SK-N-SH (cell line): ENCODE data around the gene SLC4A8. TPM values are rescaled to one million over a fixed set of nuclear protein-coding genes. Genes with fewer than 3 reads are reported as not detected.

Source experiments
- CTCF ChIA-PET: fragments of 300-600, 350-600 bp; formaldehyde crosslinking; extraction: SDS; loops from one replicate; lab custom pipeline; 2021; lab: Yijun Ruan, JAX
- POLR2A ChIA-PET: fragments of 350-600 bp; sonication (Branson Sonifier 250); formaldehyde crosslinking; extraction: SDS; loops from one replicate; lab custom pipeline; 2020; ENCODE audit warnings: antibody characterized with exemption, inconsistent platforms; lab: Yijun Ruan, JAX
- DNase-seq: peaks from one replicate; pipeline ENCODE4 v3.0.0; 2012
- H2AFZ ChIP-seq: fragments of 200-600 bp; sonication (generic); 2 replicates; pipeline ENCODE4 v1.8.1; 2016; ENCODE audit warnings: antibody characterized with exemption, mild to moderate bottlenecking, low read depth
- H3F3A ChIP-seq: fragments of 200-600 bp; sonication (generic); replicated peaks from 2 replicates; pipeline ENCODE3; 2016; ENCODE audit warnings: antibody characterized with exemption, mild to moderate bottlenecking; ENCODE audit not compliant: insufficient read depth
- H3K27ac ChIP-seq, 2 experiments: fragments of 200-500 bp in 1 of 2; fragments of 200-600 bp in 1 of 2; sonication (Bioruptor generic) in 1 of 2; sonication (generic), shearing (Covaris generic) in 1 of 2; 2 replicates each; pipeline versions ENCODE4 v1.5.1 to v1.6.1; 2014 to 2016; ENCODE audit warnings: low read depth in 2 of 2, inconsistent platforms in 1 of 2, low read length in 1 of 2, mild to moderate bottlenecking in 1 of 2, mixed read lengths in 1 of 2
- H3K27me3 ChIP-seq: fragments of 200-600 bp; sonication (generic), shearing (Covaris generic); 2 replicates; pipeline ENCODE4 v1.6.1; 2016; ENCODE audit warnings: mixed run types; ENCODE audit not compliant: insufficient read depth
- H3K36me3 ChIP-seq, 2 experiments: fragments of 200-500 bp in 1 of 2; fragments of 200-600 bp in 1 of 2; sonication (Bioruptor generic) in 1 of 2; sonication (generic) in 1 of 2; replicated peaks in 1 of 2; 2 replicates each; pipeline versions ENCODE3 to v1.5.1; 2014 to 2016; ENCODE audit warnings: low read length in 1 of 2, mild to moderate bottlenecking in 1 of 2; ENCODE audit not compliant: insufficient read depth in 2 of 2, control insufficient read depth in 1 of 2
- H3K4me1 ChIP-seq, 2 experiments: fragments of 200-500 bp in 1 of 2; fragments of 200-600 bp in 1 of 2; sonication (Bioruptor generic) in 1 of 2; sonication (generic), shearing (Covaris generic) in 1 of 2; 2 replicates each; pipeline versions ENCODE4 v1.5.1 to v1.6.1; 2014 to 2016; ENCODE audit warnings: low read depth in 1 of 2, low read length in 1 of 2, mixed run types in 1 of 2; ENCODE audit not compliant: insufficient read depth in 2 of 2, control insufficient read depth in 1 of 2
- H3K4me2 ChIP-seq: fragments of 200-600 bp; sonication (generic), shearing (Covaris generic); 2 replicates; pipeline ENCODE4 v1.6.1; 2017; ENCODE audit warnings: mixed run types
- H3K4me3 ChIP-seq, 2 experiments: fragments of 200-500 bp in 1 of 2; fragments of 200-600 bp in 1 of 2; sonication (Bioruptor generic) in 1 of 2; sonication (generic), shearing (Covaris generic) in 1 of 2; 2 replicates each; pipeline versions ENCODE4 v1.5.1 to v1.8.1; 2014 to 2016; ENCODE audit warnings: low read depth in 2 of 2, inconsistent platforms in 1 of 2, low read length in 1 of 2, mild to moderate bottlenecking in 1 of 2, mixed read lengths in 1 of 2, moderate library complexity in 1 of 2
- H3K79me2 ChIP-seq: fragments of 200-600 bp; sonication (generic); 2 replicates; pipeline ENCODE4 v1.8.1; 2017; ENCODE audit warnings: mild to moderate bottlenecking; ENCODE audit not compliant: insufficient read depth
- H3K9ac ChIP-seq: fragments of 200-600 bp; sonication (generic); 2 replicates; pipeline ENCODE4 v1.6.1; 2017; ENCODE audit warnings: mixed run types
- H3K9me2 ChIP-seq: fragments of 200-600 bp; sonication (generic); 2 replicates; pipeline ENCODE4 v1.6.1; 2017; ENCODE audit warnings: mixed run types
- H3K9me3 ChIP-seq: fragments of 200-600 bp; sonication (generic); 2 replicates; pipeline ENCODE4 v1.6.1; 2017; ENCODE audit warnings: mixed run types, mild to moderate bottlenecking, moderate library complexity
- H4K20me1 ChIP-seq: fragments of 200-600 bp; sonication (generic); 2 replicates; pipeline ENCODE4 v1.6.1; 2017; ENCODE audit warnings: mild to moderate bottlenecking, mixed run types; ENCODE audit not compliant: insufficient read depth
- CHD2 ChIP-seq: fragments of 150-350 bp; IDR thresholded peaks from 2 replicates; pipeline ENCODE4 v1.6.1; 2018; ENCODE audit warnings: low read length; ENCODE audit not compliant: partially characterized antibody
- EP300 ChIP-seq, 2 experiments: IDR thresholded peaks; 2 replicates each; pipeline versions ENCODE4 v1.4.0 to v1.6.1; 2012; ENCODE audit warnings: borderline replicate concordance in 1 of 2, low read depth in 1 of 2, low read length in 1 of 2
- EZH2phosphoT487 ChIP-seq: fragments of 200-600 bp; sonication (generic); IDR thresholded peaks from 2 replicates; pipeline ENCODE4 v1.6.1; 2017; ENCODE audit warnings: low read depth, mixed run types, mild to moderate bottlenecking, antibody characterized with exemption, moderate library complexity, borderline replicate concordance
- FOSL2 ChIP-seq: IDR thresholded peaks from 2 replicates; pipeline ENCODE4 v1.4.0; 2012; ENCODE audit warnings: low read depth, mild to moderate bottlenecking, moderate library complexity, borderline replicate concordance
- GATA2 ChIP-seq: sonication (generic); formaldehyde crosslinking; IDR thresholded peaks from 2 replicates; pipeline ENCODE4 v1.5.0; 2020; ENCODE audit warnings: mild to moderate bottlenecking, missing genetic modification reagents
- JUND ChIP-seq: IDR thresholded peaks from 2 replicates; pipeline ENCODE4 v1.4.0; 2012
- MAX ChIP-seq: IDR thresholded peaks from 2 replicates; pipeline ENCODE4 v1.4.0; 2012; ENCODE audit warnings: low read depth
- MEF2A ChIP-seq: IDR thresholded peaks from 2 replicates; pipeline ENCODE4 v1.4.0; 2012; ENCODE audit warnings: low read depth, borderline replicate concordance
- RAD21 ChIP-seq: IDR thresholded peaks from 2 replicates; pipeline ENCODE4 v1.6.1; 2012; ENCODE audit warnings: mild to moderate bottlenecking, low read length
- RFX5 ChIP-seq: IDR thresholded peaks from 2 replicates; pipeline ENCODE4 v1.6.1; 2012; ENCODE audit warnings: mild to moderate bottlenecking, improper control_type of control experiment, low read length
- SIN3A ChIP-seq: IDR thresholded peaks from 2 replicates; pipeline ENCODE4 v1.6.1; 2012; ENCODE audit warnings: low read depth, mild to moderate bottlenecking, low read length, moderate library complexity, borderline replicate concordance
- USF2 ChIP-seq: fragments of 150-350 bp; IDR thresholded peaks from 2 replicates; pipeline ENCODE4 v1.6.1; 2017; ENCODE audit warnings: antibody characterized with exemption, low read length, low read depth, borderline replicate concordance
- WGBS: methylation state at CpG from one replicate; pipeline ENCODE4 v1.1.6; 2017; ENCODE audit warnings: low lambda C conversion rate; 5-methylcytosine and 5-hydroxymethylcytosine counted together
- polyA plus RNA-seq, 3 experiments: library from polyadenylated mRNA; depleted of rRNA; stranded (reverse); fragments of >200 nt; gene quantifications; 2 replicates each; pipeline ENCODE4 v1.2.3, GENCODE V29; 2012

The SLC4A8 gene
- polyA plus RNA-seq, 1 of the 3 experiments (the other 2 are of a cell fraction) = 5.2 TPM

- Histone ChIP-seq H3K4me2 (no peak overlapping the region), H3K9me3 (no peaks in the 10 kb centered on the region), H3K9ac (no peak overlapping the region), H3K4me1 (peaks cover 0 to 2% of the 10 kb centered on the region in 2 experiments; a peak in 1 of 4 replicates), H3K27ac (no peak overlapping the region), H3K36me3 (no peaks in the 10 kb centered on the region), H2AFZ (no peak overlapping the region), H3F3A (no peaks in the 10 kb centered on the region), H4K20me1 (no peaks in the 10 kb centered on the region), H3K27me3 (no peaks in the 10 kb centered on the region), H3K9me2 (no peaks in the 10 kb centered on the region), H3K79me2 (no peaks in the 10 kb centered on the region; the same call in 1 of the 2 replicates), H3K4me3 (no peak overlapping the region)
- WGBS = 54% methylated on average over 1 of the region's 1 CpG
- TF ChIP-seq RAD21 (no peak), GATA2 (CRISPR knock-in tag) (no peak), USF2 (no peak), MAX (no peak), FOSL2 (no peak), EZH2phosphoT487 (no peak), EP300 (IDR thresholded peaks at IDR 0.05; ENCODE audit: borderline replicate concordance in 1 of 2, low read depth in 1 of 2, low read length in 1 of 2) (no peak)
- no peak for DNase-seq
- ChIA-PET CTCF (no interaction called here), POLR2A (no interaction called here)
Observed at GRCh38 chr12:51434305-51434704, 9.7 kb downstream of the SLC4A8 start.

- ChIA-PET CTCF (interaction anchor here (0.7 to 1.2 kb wide), 3 partner anchors 13 to 776 kb away, joined by 3 to 4 read pairs (median 3); partner anchors contain the start of gene SLC4A8), POLR2A (no interaction called here)
- Histone ChIP-seq H3K4me1 (peaks cover 0 to 2% of the 10 kb centered on the region in 2 experiments; a peak in 1 of 4 replicates), H3K79me2 (no peaks in the 10 kb centered on the region), H3K4me2 (no peak overlapping the region), H3K9me2 (no peaks in the 10 kb centered on the region), H3K36me3 (no peaks in the 10 kb centered on the region), H4K20me1 (no peaks in the 10 kb centered on the region), H3K9ac (no peak overlapping the region), H2AFZ (no peak overlapping the region), H3K4me3 (no peak overlapping the region), H3K27me3 (no peaks in the 10 kb centered on the region), H3K27ac (no peak overlapping the region), H3K9me3 (no peaks in the 10 kb centered on the region), H3F3A (no peaks in the 10 kb centered on the region)
- 67% methylated on average over 1 of the region's 1 CpG for WGBS
- no peak for TF ChIP-seq SIN3A
- no peak for TF ChIP-seq MEF2A
- TF ChIP-seq JUND = no peak
- TF ChIP-seq RFX5 = no peak
- TF ChIP-seq MAX = no peak
- no peak for TF ChIP-seq CHD2
- DNase-seq = no peak
Observed at GRCh38 chr12:51437431-51437830, 12.8 kb downstream of the SLC4A8 start.
